ENCODE measurements around the gene ELL2. TPM values are rescaled to one million over a fixed set of nuclear protein-coding genes. Genes with fewer than 3 reads are reported as not detected.

Gene ELL2
- total RNA-seq, 1 donor from 2014 or later = 52.1 TPM

DNA sequence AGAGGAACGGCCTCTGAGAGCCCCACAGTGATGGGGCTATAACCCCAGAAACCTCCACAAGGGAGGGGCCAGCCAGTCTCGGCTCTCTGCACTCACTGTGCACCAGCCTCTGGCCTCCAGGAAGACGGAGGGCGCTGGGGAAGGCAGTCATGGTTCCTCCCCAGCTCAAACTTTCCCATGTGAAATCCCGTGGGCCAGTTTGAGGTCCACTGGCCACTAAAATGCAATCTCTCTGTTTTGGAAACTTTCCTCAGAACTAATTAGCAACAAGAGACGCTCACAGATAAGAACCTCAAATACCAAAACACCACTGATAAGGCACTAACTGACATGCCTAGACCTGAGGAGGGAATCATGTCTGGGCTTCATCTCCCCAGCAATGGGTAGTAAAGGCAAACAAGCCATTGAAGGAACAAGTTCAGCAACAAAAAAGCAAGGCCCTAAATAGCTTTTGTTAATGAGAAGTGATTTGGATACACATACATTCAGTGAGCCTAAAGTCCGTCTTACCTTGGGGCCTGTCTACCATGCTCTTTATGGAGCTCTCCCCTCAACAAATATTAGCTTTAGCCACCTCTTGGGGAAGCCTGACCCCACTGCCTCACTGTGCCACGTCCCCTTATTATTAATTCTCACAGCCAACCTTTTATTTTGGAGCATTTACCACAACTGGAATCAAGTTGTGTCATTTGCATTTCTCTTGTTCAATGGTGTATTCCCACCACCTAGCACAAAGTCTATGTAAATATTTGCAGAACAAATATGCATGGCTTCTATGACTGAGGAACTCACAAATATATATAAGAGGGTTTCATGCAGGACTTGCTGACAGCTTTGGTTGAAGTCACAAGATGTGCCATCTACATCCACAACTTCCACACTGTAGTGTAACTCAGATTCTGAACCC, 83.0 kb downstream of the ELL2 start:
- H3K36me3 ChIP-seq = no peaks in the 10 kb centered on the region
- no peaks in the 10 kb centered on the region for H3K4me1 ChIP-seq
- no peaks in the 10 kb centered on the region for H3K9me3 ChIP-seq
- TF ChIP-seq, protein P1, sequence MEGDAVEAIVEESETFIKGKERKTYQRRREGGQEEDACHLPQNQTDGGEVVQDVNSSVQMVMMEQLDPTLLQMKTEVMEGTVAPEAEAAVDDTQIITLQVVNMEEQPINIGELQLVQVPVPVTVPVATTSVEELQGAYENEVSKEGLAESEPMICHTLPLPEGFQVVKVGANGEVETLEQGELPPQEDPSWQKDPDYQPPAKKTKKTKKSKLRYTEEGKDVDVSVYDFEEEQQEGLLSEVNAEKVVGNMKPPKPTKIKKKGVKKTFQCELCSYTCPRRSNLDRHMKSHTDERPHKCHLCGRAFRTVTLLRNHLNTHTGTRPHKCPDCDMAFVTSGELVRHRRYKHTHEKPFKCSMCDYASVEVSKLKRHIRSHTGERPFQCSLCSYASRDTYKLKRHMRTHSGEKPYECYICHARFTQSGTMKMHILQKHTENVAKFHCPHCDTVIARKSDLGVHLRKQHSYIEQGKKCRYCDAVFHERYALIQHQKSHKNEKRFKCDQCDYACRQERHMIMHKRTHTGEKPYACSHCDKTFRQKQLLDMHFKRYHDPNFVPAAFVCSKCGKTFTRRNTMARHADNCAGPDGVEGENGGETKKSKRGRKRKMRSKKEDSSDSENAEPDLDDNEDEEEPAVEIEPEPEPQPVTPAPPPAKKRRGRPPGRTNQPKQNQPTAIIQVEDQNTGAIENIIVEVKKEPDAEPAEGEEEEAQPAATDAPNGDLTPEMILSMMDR (IDR thresholded peaks at IDR 0.05) = no peak
- ATAC-seq (no peak), DNase-seq (no peak)
- H3K4me3 ChIP-seq = no peak overlapping the region
- intact Hi-C loops (cut with DNase I) = no loop called here
- no peaks in the 10 kb centered on the region for H3K27me3 ChIP-seq
- H3K27ac ChIP-seq = no peak overlapping the region

DNA sequence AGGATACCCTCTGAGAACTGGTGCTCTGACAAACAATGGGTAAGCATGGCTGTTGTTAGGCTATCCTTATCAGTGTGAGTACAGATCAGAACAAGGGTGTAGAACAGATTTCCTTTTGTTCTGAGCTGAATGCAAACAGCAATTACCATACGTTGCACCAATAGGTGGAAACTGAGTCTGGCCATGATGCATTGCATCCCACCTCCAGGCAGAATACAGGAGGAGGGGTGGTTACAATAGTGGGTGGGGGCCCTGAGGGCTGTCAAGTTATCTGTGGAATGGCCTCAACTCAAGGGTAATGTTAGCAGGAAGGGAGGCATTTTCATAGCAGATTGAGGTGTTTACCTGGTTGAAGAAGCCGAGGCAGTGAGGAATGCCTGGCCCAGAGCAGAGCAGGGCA, 84.9 kb downstream of the ELL2 start:
- TF ChIP-seq, protein P1 (IDR thresholded peaks at IDR 0.05) = no peak

DNA sequence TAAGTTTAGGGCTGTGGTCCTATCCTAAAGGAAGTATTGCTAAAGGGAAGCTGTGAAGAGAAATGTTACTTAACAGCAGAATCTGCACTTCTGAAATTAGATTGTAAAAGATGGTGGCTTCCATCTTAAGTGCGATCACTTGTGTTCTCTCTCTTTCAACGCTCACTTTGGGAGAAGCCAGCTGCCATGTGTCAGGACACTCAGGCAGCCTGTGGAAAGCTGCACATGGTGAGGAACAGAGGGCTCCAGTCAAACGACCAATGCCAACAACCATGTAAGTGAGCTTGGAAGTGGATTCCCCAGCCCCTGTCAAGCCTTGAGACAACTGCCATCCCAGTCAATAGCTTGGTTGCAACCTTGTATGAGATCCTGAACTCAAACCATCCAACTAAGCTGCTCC, 87.4 kb downstream of the ELL2 start:
- H3K36me3 ChIP-seq = no peaks in the 10 kb centered on the region
- H3K27me3 ChIP-seq = no peaks in the 10 kb centered on the region
- H3K4me3 ChIP-seq = no peak overlapping the region
- H3K27ac ChIP-seq = no peak overlapping the region
- TF ChIP-seq, protein P1 (IDR thresholded peaks at IDR 0.05) = no peak
- no peaks in the 10 kb centered on the region for H3K9me3 ChIP-seq
- intact Hi-C loops (cut with DNase I) = no loop called here
- ATAC-seq (no peak), DNase-seq (no peak)
- H3K4me1 ChIP-seq = peaks cover 15% of the 10 kb centered on the region

More for the DNA sequence above, 84.9 kb downstream of the ELL2 start:
- ATAC-seq = no peak
- intact Hi-C loops (cut with DNase I) = no loop called here
- no peaks in the 10 kb centered on the region for H3K9me3 ChIP-seq
- H3K27ac ChIP-seq = no peak overlapping the region
- H3K36me3 ChIP-seq = no peaks in the 10 kb centered on the region
- DNase-seq = no peak
- no peak overlapping the region for H3K4me3 ChIP-seq
- no peaks in the 10 kb centered on the region for H3K27me3 ChIP-seq
- no peaks in the 10 kb centered on the region for H3K4me1 ChIP-seq

DNA sequence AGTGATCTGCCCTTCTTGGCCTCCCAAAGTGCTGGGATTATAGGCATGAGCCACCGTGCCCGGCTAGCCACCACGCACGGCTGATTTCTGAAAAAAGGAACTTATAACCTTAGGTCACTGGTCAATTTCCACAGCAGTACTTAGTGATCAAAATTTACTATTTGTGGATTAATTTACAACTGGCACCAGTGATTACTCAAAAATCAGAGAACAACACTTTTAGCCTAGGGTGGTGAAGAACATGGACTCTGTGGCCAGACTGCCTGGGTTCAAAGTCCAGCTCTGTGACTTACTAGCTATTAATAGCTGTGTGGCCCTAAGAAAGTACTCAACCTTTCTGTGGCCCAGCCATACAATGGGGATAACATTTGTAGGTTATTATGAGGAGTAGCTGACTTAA, 88.3 kb downstream of the ELL2 start:
- Histone ChIP-seq H3K27me3 (no peaks in the 10 kb centered on the region), H3K9me3 (no peaks in the 10 kb centered on the region), H3K27ac (no peak overlapping the region), H3K36me3 (no peaks in the 10 kb centered on the region), H3K4me3 (no peak overlapping the region), H3K4me1 (peaks cover 15% of the 10 kb centered on the region)
- TF ChIP-seq, protein P1 (IDR thresholded peaks at IDR 0.05) = no peak
- intact Hi-C loops (cut with DNase I) = no loop called here
- no peak for DNase-seq
- no peak for ATAC-seq

DNA sequence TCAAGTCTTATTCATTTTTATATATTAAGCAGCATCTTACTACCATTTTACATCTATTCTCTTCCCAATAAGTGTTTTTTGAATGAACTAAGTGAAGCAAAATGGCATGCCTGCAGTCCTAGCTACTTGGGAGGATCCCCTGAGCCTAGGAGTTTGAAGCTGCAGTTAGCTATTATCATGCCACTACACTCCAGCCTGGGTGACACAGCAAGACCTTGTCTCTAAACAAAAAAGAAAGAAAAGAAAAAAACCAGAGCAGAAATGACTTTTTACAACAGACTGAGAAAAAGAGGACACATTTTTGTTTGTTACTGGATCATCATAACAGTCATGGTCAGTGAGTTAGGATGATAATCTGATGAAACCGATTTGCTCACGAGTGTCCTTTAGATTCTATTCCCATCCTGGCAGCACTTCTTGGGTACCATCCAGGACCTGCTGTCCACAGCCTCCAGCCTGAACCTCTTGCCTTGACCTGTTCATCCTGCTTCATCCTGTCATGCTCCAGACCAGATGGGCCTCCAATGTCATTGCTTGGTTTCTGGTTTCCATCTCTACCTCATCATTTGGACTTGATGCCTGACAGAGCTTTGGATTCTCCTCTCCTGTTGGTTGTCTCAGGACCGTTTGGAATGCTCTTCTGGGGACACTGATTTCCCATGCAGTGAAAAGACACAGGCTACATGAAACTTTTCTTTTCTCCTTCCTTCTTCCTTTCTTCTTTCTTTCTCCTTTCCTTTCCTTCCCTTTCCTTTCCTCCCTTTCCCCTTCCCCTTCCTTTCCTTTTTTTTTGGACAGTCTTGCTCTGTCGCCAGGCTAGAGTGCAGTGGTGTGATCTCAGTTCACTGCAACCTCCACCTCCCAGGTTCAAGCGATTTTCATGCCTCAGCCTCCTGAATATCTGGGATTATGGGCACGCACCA, 89.0 kb downstream of the ELL2 start:
- Histone ChIP-seq H3K27me3 (no peaks in the 10 kb centered on the region), H3K4me1 (peaks cover 15% of the 10 kb centered on the region), H3K4me3 (no peak overlapping the region), H3K27ac (no peak overlapping the region), H3K9me3 (no peaks in the 10 kb centered on the region), H3K36me3 (no peaks in the 10 kb centered on the region)
- no peak for ATAC-seq
- intact Hi-C loops (cut with DNase I) = no loop called here
- TF ChIP-seq, protein P1 (IDR thresholded peaks at IDR 0.05) = no peak
- no peak for DNase-seq
